GM11168 (cell line): ENCODE measurements around the gene RARB.

ENCODE experiments used
- in situ Hi-C: fragments of 300-500 bp; cut with MboI; formaldehyde crosslinking; loops from one replicate; pipeline ENCODE4 v1.12.0; 2022; ENCODE audit warnings: low sequenced_read_pairs; ENCODE audit not compliant: unreplicated experiment

RARB gene

GRCh38 chr3:25465266-25465860, 37.3 kb downstream of the RARB start:
- in situ Hi-C loops = no loop called here

- in situ Hi-C loops = no loop called here
Observed at GRCh38 chr3:25468866-25469319, 40.8 kb downstream of the RARB start.

GRCh38 chr3:25469558-25469957, 41.5 kb downstream of the RARB start:
- in situ Hi-C loops = no loop called here

GRCh38 chr3:25471081-25471768, 43.2 kb downstream of the RARB start:
- in situ Hi-C loops = no loop called here

DNA sequence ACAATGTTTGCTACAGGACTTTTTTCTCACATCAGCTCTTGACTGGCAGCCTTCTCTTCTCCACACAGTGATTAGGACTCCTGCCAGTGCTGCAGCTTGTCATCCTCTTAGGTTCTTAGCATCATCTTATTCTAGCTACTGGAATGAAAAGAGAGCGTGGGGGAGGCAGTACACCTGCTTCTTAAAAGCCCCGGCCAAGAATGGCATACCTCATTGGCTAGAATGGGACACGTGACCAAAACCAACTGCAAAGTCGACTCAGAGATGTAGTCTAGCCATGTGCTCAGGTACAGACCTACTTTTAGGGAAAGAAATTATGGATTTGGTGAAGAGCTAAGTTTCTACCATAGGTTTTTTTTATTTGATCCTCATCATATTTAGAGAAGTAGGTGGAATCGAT, 44.1 kb downstream of the RARB start:
- in situ Hi-C loops = no loop called here

- in situ Hi-C loops = no loop called here
Observed at GRCh38 chr3:25472731-25473130, 44.7 kb downstream of the RARB start.

- in situ Hi-C loops = no loop called here
Observed at GRCh38 chr3:25473246-25473645, 45.2 kb downstream of the RARB start.

DNA sequence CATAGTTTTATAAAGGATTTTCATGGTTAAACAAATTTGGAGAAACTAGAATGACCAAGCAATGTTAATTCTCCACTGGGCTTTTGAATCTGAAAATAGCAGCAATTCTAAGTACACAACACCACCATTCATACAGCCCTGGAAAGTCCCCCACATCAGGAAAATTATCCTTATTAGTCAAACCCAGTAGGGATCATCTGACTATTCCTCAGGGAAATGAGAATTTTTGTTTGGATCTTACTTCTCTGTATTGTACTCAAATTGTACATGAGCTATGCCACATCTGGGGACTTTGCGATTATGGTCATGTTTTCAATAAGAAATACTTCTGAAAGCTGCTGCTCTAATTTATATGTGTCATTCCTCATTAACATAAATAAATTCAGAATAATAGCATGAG, 46.0 kb downstream of the RARB start:
- in situ Hi-C loops = no loop called here

DNA sequence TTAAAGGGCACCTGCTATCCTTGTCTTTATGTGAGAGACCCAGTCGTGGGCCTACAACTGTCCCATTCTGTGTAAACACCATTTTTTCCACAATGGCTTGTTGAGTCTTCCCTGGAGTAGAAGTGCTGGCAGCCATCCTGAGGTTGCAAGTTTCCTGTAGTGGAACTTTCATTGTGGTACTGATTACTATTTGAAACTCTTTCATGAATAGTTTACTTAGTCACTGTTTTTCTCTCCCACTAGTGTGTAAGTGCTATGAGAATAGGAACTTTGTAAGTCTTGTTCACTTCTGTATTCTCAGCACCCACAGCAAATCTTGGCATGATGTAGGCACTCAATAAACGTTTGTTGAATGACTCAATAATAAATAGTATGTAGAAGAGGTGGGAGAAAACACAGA, 48.6 kb downstream of the RARB start:
- in situ Hi-C loops = no loop called here

DNA sequence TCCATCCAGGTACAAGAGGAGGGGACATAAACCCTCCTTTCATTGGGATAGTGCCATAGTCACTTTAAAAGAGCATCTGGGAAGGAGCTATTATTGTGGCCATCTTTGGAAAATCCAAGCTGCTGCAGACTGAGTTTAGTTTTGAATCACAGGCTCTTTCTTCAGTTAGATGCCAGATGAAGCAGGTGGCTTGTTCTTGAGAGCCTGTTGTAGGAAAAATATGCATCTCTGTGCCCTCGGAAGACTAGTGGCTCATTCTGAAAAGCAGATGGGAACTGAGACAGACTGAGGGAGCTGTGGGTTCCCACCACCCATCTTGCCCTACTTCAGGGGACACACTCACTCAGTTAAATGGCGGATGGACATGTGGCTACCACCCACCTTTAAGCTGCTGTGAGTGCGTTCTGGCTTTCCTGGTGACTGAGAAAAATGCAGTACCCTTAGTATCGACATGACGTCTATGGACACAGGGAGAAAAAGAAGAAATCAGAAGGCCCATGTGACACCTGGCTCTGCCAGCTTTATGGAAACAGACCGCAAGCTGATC, 50.2 kb downstream of the RARB start:
- in situ Hi-C loops = no loop called here

- in situ Hi-C loops = no loop called here
Observed at GRCh38 chr3:25478964-25479726, 51.1 kb downstream of the RARB start.

GRCh38 chr3:25479727-25480010, 51.6 kb downstream of the RARB start:
- in situ Hi-C loops = no loop called here

DNA sequence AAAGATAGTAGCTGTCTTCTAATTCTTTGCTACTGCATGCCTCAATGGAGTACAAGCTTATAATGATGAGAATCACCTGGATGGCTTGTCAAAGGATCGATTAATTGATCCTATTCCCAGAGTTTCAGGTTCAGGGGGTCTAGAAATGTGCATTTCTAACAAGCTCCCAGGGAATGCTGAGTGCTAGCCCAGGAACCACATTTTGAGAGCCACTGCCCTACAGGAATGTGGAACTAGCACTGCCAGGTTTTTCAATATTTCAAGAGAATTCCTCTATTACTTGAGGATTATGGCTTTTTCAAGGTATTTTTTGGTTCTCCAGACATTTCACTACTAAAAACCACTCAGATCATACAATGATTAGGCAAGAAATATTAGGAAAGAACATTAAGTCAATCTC, 52.7 kb downstream of the RARB start:
- in situ Hi-C loops = no loop called here

DNA sequence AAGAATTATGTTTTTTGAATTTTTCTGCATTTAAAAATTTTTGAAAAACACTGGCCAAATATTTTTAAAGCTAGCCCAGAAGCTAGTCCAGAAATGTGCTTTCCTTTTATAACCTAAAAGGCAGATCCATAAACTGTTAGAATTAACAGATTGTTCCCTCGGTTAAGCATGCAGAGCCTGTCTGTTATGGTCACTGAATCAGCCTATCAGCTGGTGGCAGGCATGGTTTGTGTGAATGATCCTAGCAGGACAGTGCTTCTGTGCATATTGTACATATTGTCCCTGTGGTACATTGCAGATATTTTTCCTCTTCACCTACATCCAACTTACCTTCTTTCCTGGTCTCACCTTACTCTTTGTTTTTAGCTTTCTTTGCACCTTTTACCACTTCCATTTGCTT, 53.3 kb downstream of the RARB start:
- in situ Hi-C loops = no loop called here

- in situ Hi-C loops = no loop called here
Observed at GRCh38 chr3:25483456-25483855, 55.4 kb downstream of the RARB start.

DNA sequence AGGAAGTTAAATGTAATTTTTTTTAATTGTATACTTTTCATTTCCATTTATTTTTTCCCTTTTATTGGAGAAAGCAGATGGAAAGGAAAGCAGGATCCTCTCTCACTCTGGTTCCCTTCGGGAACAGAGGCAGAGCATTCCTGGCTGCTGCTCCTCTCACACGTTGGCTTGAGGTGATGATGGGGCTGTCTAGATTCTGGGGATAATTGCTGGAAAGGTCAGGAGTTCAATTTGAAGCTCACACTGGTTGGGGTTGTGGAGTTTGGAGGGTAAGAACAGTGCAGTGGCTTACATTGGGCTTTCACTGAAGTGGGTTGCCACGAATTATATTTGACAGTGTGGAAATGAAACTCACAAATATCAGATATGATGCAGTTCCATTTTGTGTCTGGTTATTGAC, 57.6 kb downstream of the RARB start:
- in situ Hi-C loops = no loop called here

GRCh38 chr3:25486932-25487331, 58.9 kb downstream of the RARB start:
- in situ Hi-C loops = no loop called here

DNA sequence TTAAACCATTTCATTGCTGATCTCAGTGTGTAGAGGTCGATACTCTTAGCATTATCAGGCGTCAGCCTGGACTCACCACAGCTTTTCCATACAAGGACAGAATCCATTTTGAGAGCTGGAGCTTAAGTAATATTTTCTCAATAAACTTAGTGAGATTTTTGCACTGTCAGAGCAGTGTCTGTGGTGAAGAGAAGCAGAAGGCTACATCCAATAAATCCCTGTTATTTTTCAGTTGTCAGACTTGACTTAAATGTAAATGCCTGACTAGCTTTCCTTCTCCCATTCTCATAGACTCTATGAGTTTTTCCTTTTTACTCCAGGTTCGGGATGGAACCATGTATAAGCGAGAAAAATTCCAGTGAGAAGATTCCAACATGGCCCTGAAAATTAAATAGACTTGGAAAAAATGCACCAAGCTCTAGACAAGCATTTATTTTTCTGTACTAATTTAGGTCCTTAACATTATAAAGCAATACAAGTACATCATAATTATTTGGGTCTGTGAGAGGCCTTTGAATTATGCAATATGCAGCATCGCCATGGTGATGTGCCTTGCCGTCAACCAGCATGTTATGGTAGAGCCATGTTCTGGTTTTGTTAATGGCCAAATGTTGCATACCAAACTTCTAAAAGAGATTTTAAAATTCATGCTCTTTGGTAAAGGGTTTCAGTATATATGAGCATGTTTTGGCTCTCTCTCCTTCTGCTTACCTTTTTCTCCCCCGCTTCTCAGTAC, 62.0 kb downstream of the RARB start:
- in situ Hi-C loops = no loop called here

DNA sequence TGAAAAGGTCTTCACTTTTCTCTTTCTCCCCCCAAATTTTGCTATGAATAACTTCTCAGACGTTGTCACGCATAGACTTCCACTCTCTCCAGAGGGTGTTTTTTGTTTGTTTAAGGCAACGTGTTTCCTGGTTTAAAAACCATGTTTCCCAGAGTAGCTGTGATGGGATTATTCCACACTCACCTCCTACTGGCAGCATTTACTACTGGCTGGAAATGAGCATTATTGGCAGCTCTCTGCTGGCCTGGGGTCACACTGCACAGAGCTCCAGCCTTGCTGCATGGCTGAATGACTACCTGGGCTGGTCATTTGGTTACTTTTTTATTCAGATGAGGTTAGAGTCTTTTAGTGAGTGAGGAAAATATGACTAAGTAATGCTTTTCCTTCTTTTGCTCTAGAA, 65.2 kb downstream of the RARB start:
- in situ Hi-C loops = no loop called here

DNA sequence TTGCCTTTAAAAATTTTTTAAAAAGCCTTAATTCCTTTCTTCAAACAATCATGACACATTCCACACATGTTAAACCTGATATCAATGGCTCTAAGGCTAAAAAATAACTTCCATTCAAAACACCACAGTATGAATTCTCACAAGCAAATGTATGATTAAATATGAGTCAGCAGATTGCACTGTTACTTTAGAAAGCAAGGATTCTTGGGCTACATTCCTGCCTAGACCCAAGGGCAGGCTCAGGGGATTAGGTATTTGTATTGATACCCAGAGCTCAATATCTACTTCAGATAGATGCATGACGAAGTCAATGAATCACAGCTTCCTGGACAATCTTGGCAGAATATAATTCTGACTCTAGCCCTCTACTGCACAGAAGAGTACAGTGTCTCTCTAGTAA, 65.7 kb downstream of the RARB start:
- in situ Hi-C loops = no loop called here

GRCh38 chr3:25495304-25495703, 67.2 kb downstream of the RARB start:
- in situ Hi-C loops = no loop called here
